Lower leg skin (tissue), 4 donors: ENCODE data around the gene CNTN4. TPM values are rescaled to one million over a fixed set of nuclear protein-coding genes. Genes with fewer than 3 reads are reported as not detected.

ENCODE experiments used
- DNase-seq, 2 donors: peaks; one replicate each; pipeline ENCODE4 v3.0.0-alpha.2; 2019; ENCODE audit warnings: low spot score in 2 of 2
- H3K4me3 ChIP-seq: fragments of 200-600 bp; sonication (generic); 2 replicates; pipeline ENCODE4 v1.5.1; 2017; ENCODE audit warnings: mild to moderate bottlenecking, low read depth; ENCODE audit not compliant: poor library complexity, severe bottlenecking
- CTCF ChIP-seq, 3 donors: fragments of 450-650 bp; IDR thresholded peaks; one replicate each; pipeline ENCODE4 v1.5.1; 2016; ENCODE audit warnings: antibody characterized with exemption in 3 of 3, mild to moderate bottlenecking in 3 of 3, moderate library complexity in 2 of 3
- POLR2A ChIP-seq, 2 donors: fragments of 450-650 bp; IDR thresholded peaks; one replicate each; pipeline ENCODE4 v1.6.1; 2016 to 2017; ENCODE audit warnings: antibody characterized with exemption in 2 of 2, mild to moderate bottlenecking in 1 of 2, moderate library complexity in 1 of 2
- WGBS, 2 donors: methylation state at CpG; one replicate each; pipeline ENCODE4 v1.1.5; 2018; 5-methylcytosine and 5-hydroxymethylcytosine counted together
- intact Hi-C: fragments of 100-400 bp; cut with DNase I; formaldehyde crosslinking; loops from one replicate; pipeline ENCODE4 v1.15.0; 2023; ENCODE audit warnings: low total_unique reads
- total RNA-seq, 4 donors: library from RNA; depleted of rRNA; stranded (reverse); fragments of >200 nt; gene quantifications; one replicate each; pipeline ENCODE4 v1.1.0, GENCODE V29; 2016

CNTN4 gene
- total RNA-seq, 4 donors from 2014 or later, result 1.8 to 6.1 (median 2.6) TPM

GRCh38 chr3:2415083-2415482, 316.4 kb downstream of the CNTN4 start:
- no peak overlapping the region for H3K4me3 ChIP-seq
- WGBS, 2 donors, result 83 to 91% methylated on average over 1 of the region's 1 CpG
- intact Hi-C loops, result no loop called here
- no peak for TF ChIP-seq CTCF (IDR thresholded peaks at IDR 0.05)
- no peak for TF ChIP-seq POLR2A (IDR thresholded peaks at IDR 0.05)
- DNase-seq, result no peak

GRCh38 chr3:2420919-2421318, 322.3 kb downstream of the CNTN4 start:
- intact Hi-C loops, result no loop called here
- 46 to 58% methylated on average over 3 of the region's 3 CpGs for WGBS, 2 donors
- TF ChIP-seq CTCF (IDR thresholded peaks at IDR 0.05) (no peak), POLR2A (IDR thresholded peaks at IDR 0.05) (no peak)
- no peak overlapping the region for H3K4me3 ChIP-seq
- no peak for DNase-seq

GRCh38 chr3:2423143-2423542, 324.5 kb downstream of the CNTN4 start:
- intact Hi-C loops, result no loop called here
- TF ChIP-seq POLR2A (IDR thresholded peaks at IDR 0.05), result no peak
- TF ChIP-seq CTCF (IDR thresholded peaks at IDR 0.05), result no peak
- 80 to 88% methylated on average over 3 of the region's 3 CpGs for WGBS, 2 donors
- DNase-seq, result no peak
- no peak overlapping the region for H3K4me3 ChIP-seq

GRCh38 chr3:2441558-2441957, 342.9 kb downstream of the CNTN4 start:
- intact Hi-C loops, result no loop called here
- H3K4me3 ChIP-seq, result no peak overlapping the region
- no peak for DNase-seq
- TF ChIP-seq CTCF (IDR thresholded peaks at IDR 0.05) (no peak), POLR2A (IDR thresholded peaks at IDR 0.05) (no peak)
- WGBS, 2 donors, result 57 to 61% methylated on average over 3 of the region's 3 CpGs

- TF ChIP-seq POLR2A (IDR thresholded peaks at IDR 0.05), result no peak
- TF ChIP-seq CTCF (IDR thresholded peaks at IDR 0.05), result no peak
- intact Hi-C loops, result no loop called here
- 72% methylated on average over 3 of the region's 3 CpGs for WGBS, 2 donors
- DNase-seq, result no peak
- no peak overlapping the region for H3K4me3 ChIP-seq
These were observed 347.5 kb downstream of the CNTN4 start for GRCh38 chr3:2446146-2446545.

- intact Hi-C loops, result no loop called here
- H3K4me3 ChIP-seq, result no peak overlapping the region
- TF ChIP-seq POLR2A (IDR thresholded peaks at IDR 0.05), result no peak
- no peak for TF ChIP-seq CTCF (IDR thresholded peaks at IDR 0.05)
- WGBS, 2 donors, result 37 to 38% methylated on average over 6 of the region's 6 CpGs
- no peak for DNase-seq
These were observed 353.6 kb downstream of the CNTN4 start for GRCh38 chr3:2452249-2452648.
